ENCODE results near the gene MAPK9.

The MAPK9 gene

DNA sequence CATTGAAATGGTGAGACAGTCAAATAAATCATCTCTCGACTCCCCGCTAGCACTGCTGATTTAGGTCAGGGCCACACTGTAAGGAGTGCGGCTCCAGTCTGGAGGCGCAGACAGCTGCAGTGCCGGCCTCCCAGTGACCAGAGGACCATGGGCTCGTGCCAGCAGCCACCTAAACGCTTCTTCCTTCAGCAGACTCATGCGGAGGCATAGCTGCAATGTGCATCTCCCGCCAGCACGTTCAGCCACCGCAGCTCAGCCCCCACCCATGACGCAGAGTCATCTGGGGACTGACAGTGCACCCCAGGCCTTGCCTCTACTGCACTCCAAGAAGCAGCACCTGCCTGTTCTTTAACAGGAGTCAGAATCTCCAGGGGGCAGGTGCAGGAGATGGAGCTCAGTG is 13.6 kb upstream of the MAPK9 start:
- Histone ChIP-seq H3K4me1 (ENCODE audit: insufficient read depth, low read length) (no peaks in the 10 kb centered on the region), H2AFZ (ENCODE audit: low read depth, low read length) (no peak overlapping the region), H3K9ac (ENCODE audit: low read depth, low read length) (no peak overlapping the region), H3K27ac (ENCODE audit: low read length) (no peak overlapping the region), H3K36me3 (ENCODE audit: insufficient read depth, low read length) (no peaks in the 10 kb centered on the region), H3K4me2 (ENCODE audit: insufficient read depth, low read length) (no peak overlapping the region), H3K9me3 (ENCODE audit: insufficient read depth, low read length, severe bottlenecking) (no peaks in the 10 kb centered on the region), H3K27me3 (ENCODE audit: insufficient read depth, low read length, poor library complexity) (peaks cover 8% of the 10 kb centered on the region), H3K4me3 (ENCODE audit: low read depth in 1 of 2, low read length in 2 of 2) (no peak overlapping the region), H3K79me2 (ENCODE audit: insufficient read depth, low read length) (no peaks in the 10 kb centered on the region), H4K20me1 (ENCODE audit: insufficient read depth, low read length) (no peaks in the 10 kb centered on the region)
- ATAC-seq (ENCODE audit: insufficient read depth, low read depth), result no peak
- TF ChIP-seq, protein P1, sequence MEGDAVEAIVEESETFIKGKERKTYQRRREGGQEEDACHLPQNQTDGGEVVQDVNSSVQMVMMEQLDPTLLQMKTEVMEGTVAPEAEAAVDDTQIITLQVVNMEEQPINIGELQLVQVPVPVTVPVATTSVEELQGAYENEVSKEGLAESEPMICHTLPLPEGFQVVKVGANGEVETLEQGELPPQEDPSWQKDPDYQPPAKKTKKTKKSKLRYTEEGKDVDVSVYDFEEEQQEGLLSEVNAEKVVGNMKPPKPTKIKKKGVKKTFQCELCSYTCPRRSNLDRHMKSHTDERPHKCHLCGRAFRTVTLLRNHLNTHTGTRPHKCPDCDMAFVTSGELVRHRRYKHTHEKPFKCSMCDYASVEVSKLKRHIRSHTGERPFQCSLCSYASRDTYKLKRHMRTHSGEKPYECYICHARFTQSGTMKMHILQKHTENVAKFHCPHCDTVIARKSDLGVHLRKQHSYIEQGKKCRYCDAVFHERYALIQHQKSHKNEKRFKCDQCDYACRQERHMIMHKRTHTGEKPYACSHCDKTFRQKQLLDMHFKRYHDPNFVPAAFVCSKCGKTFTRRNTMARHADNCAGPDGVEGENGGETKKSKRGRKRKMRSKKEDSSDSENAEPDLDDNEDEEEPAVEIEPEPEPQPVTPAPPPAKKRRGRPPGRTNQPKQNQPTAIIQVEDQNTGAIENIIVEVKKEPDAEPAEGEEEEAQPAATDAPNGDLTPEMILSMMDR (IDR thresholded peaks at IDR 0.05; ENCODE audit: borderline replicate concordance, extremely low read depth, low read length, poor library complexity, severe bottlenecking), result no peak
- TF ChIP-seq EZH2 (IDR thresholded peaks at IDR 0.05; ENCODE audit: borderline replicate concordance, low read depth, low read length, severe bottlenecking), result no peak
- no peak for DNase-seq

DNA sequence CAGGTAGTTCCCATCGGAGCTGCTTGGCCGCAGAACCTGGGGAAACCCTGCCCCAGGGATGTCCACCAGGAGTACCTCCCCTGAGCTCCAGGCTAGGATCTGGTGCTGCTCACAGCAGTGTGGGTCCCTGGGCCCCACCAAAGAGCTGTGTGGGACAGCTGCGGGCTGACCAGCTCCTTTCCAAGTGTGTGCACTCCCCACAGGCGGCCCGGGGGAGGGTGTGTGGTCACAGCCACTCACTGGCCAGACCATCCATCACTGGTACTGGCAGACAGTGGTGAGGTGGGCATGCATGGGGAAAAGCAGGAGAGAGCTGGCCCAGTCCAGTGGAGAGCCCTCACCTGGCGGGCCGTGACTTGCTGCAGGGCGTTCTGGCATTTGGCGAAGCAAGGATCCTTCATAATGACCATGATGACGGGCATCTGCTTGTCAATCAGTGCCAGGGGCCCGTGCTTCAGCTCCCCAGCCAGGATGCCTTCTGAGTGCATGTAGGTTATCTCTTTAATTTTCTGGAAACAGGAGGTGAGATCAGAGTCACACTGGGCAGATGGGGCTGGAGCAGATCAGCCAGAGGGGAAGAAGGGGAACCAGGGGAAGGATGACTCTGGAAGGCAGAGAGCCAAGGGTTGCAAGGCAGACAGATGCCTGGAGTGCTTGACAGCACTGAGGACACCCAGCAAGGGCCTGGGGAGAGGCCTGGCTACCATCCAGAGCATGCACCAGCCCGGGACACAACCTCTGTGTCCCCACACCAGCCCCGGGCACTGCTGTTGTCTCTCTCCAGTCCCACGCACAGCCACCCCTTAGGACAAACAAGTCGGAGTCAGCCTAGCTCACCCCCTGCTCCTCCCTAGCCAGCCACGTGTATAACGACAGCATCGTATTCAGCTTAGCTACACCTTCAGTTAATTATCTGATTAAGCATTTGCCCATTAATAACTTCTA is 12.8 kb upstream of the MAPK9 start:
- Histone ChIP-seq H4K20me1 (ENCODE audit: insufficient read depth, low read length) (no peaks in the 10 kb centered on the region), H3K9ac (ENCODE audit: low read depth, low read length) (no peak overlapping the region), H2AFZ (ENCODE audit: low read depth, low read length) (no peak overlapping the region), H3K4me1 (ENCODE audit: insufficient read depth, low read length) (no peaks in the 10 kb centered on the region), H3K27me3 (ENCODE audit: insufficient read depth, low read length, poor library complexity) (peaks cover 8% of the 10 kb centered on the region), H3K4me2 (ENCODE audit: insufficient read depth, low read length) (no peak overlapping the region), H3K79me2 (ENCODE audit: insufficient read depth, low read length) (no peaks in the 10 kb centered on the region), H3K4me3 (ENCODE audit: low read depth in 1 of 2, low read length in 2 of 2) (no peak overlapping the region), H3K36me3 (ENCODE audit: insufficient read depth, low read length) (no peaks in the 10 kb centered on the region), H3K27ac (ENCODE audit: low read length) (no peak overlapping the region), H3K9me3 (ENCODE audit: insufficient read depth, low read length, severe bottlenecking) (no peaks in the 10 kb centered on the region)
- ATAC-seq (ENCODE audit: insufficient read depth, low read depth), result no peak
- TF ChIP-seq EZH2 (IDR thresholded peaks at IDR 0.05; ENCODE audit: borderline replicate concordance, low read depth, low read length, severe bottlenecking), result no peak
- TF ChIP-seq, protein P1 (IDR thresholded peaks at IDR 0.05; ENCODE audit: borderline replicate concordance, extremely low read depth, low read length, poor library complexity, severe bottlenecking), result no peak
- DNase-seq, result no peak

DNA sequence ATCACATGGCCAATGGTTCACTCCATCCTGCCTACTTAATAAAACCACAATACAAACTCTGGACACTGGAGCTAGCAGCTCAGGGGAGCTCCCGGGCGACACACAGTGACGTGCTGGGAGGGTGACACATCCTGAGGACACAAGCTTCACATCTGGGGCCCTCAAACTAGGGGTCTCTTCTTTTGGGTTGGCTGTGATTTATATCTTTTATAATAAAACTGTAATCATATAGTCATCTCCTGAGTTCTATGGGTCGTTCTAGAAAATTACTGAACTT is 12.1 kb upstream of the MAPK9 start:
- H3K4me1 ChIP-seq (ENCODE audit: insufficient read depth, low read length), result no peaks in the 10 kb centered on the region
- no peak overlapping the region for H3K27ac ChIP-seq (ENCODE audit: low read length)
- TF ChIP-seq, protein P1 (IDR thresholded peaks at IDR 0.05; ENCODE audit: borderline replicate concordance, extremely low read depth, low read length, poor library complexity, severe bottlenecking), result no peak
- TF ChIP-seq EZH2 (IDR thresholded peaks at IDR 0.05; ENCODE audit: borderline replicate concordance, low read depth, low read length, severe bottlenecking), result no peak
- no peak overlapping the region for H3K4me3 ChIP-seq (ENCODE audit: low read depth in 1 of 2, low read length in 2 of 2)
- H3K9ac ChIP-seq (ENCODE audit: low read depth, low read length), result no peak overlapping the region
- H3K4me2 ChIP-seq (ENCODE audit: insufficient read depth, low read length), result no peak overlapping the region
- no peak overlapping the region for H2AFZ ChIP-seq (ENCODE audit: low read depth, low read length)
- no peaks in the 10 kb centered on the region for H3K36me3 ChIP-seq (ENCODE audit: insufficient read depth, low read length)
- ATAC-seq (ENCODE audit: insufficient read depth, low read depth) (no peak), DNase-seq (no peak)
- no peaks in the 10 kb centered on the region for H4K20me1 ChIP-seq (ENCODE audit: insufficient read depth, low read length)
- no peaks in the 10 kb centered on the region for H3K79me2 ChIP-seq (ENCODE audit: insufficient read depth, low read length)
- no peaks in the 10 kb centered on the region for H3K9me3 ChIP-seq (ENCODE audit: insufficient read depth, low read length, severe bottlenecking)
- peaks cover 8% of the 10 kb centered on the region for H3K27me3 ChIP-seq (ENCODE audit: insufficient read depth, low read length, poor library complexity)
